Activated CD4-positive, alpha-beta T cell treated with anti-CD3 and anti-CD28 coated beads for 1 hour (primary cell): Measurements from ENCODE around the gene WWC2.

Experiments used
- DNase-seq: peaks from one replicate; pipeline ENCODE4 v3.0.0-alpha.2; 2020

The WWC2 gene

GRCh38 chr4:183261953-183262775 lies 163.1 kb downstream of the WWC2 start:
- peak; percentile 56 for DNase-seq

DNA sequence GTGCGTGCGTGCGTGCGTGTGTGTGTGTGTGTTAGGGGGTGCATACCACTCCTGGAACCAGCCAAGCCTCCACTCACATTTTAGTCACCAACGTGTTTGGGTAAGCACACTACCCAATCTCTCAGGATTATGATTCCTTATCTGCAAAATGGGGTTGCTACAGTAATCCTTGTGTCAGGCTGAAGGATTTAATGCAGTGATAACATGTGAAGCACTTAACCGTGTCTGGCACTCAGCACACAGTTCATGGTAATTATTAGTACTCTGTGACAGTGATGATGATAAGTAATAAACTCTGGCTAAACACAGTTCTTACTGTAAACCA lies 163.7 kb downstream of the WWC2 start:
- DNase-seq, result no peak

- DNase-seq, result no peak
Measured at GRCh38 chr4:183263787-183264386, 164.8 kb downstream of the WWC2 start.

DNA sequence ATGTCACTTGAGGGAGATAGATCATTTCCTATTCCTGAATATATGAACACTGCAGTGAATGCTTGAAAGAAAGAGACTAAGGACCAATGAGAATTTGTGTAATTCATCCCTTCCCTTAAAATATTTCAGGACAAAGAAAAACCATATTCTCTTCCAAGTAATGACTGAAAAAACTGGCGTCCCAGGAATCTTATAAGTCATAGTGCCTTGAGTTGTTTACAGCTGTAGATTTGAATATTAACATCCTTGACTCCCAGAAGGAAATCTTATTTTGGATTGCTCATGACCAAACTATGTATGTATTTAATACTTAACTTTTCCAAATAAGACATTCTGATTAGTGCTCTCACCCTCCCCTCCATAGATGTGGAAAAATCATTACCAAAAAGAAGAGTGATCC lies 165.6 kb downstream of the WWC2 start:
- DNase-seq, result no peak

DNA sequence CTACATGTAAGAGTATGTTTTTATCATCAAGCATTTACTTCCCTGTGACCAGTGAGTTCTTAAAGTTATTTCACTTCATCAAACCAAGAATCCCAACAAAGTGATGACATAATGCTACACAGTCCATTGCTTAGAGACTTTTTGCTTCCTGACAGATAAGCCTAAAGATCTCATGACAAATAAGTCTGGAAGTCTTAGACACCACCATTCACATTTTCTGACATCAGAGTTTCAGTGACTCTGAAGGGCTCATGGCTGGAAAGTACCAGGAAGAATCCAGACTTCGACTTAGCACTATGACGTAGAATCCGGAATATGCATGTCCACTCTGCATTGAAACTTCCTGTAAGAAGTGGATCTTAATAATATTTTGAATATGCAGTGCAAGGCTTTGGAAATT lies 167.3 kb downstream of the WWC2 start:
- no peak for DNase-seq

DNA sequence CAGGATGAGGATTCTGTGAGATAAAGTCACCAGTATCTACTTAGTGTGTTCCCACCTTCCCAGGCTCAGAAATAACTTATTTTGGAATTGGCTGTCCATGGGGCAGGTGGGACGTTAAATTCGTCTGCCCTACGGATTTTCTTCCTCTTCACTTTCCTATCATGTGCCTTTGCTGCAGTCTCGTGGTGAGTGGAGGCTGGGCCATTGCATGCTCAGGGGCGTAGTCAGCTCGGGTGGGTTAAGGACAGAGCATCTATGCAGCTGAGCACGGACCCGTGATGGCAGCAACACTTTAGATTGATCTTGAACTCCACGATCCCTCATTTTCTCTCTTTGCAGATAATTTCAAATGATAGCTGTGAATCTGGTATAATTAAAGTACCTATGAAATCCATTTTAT lies 169.5 kb downstream of the WWC2 start:
- no peak for DNase-seq

DNA sequence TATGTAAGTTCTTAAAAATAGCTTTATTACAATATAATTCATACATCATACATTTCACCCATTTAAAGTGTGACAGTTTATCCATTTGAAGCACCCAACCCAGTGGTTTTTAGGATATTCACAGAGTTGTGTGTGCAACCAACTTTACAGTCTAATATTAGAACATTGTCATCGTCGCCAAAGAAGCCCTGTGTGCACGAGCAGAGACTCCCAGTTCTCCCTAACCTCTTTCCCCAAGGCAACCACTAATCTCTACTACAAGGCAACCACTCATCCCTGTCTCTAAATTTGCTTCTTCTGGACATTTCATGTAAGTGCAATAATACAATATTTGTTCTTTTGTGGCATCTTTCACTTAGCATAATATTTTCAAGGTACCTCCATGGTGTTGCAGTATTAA lies 173.3 kb downstream of the WWC2 start:
- DNase-seq, result no peak

- DNase-seq, result no peak
Measured at GRCh38 chr4:183276106-183276505, 177.0 kb downstream of the WWC2 start.

GRCh38 chr4:183284258-183284785 lies 185.3 kb downstream of the WWC2 start:
- DNase-seq, result no peak

DNA sequence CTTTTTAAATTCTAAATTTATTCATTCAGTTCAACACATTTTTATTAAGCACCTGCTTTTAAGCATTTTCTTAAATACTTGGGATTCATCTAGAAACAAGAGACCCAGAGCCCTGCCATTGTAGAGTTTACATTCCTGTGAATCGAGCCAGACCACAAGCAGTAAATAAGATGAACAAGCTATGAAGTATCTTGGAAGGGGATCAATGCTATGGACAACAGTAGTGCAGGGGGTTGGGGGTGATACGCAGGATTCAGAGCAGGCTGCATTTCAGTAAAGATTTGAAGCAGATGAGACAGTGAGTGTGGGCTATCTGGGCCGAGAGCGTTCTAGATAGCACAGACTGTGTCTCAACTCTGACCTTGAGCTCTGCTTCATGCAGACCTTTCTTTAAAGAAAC lies 185.9 kb downstream of the WWC2 start:
- no peak for DNase-seq

GRCh38 chr4:183285886-183286285 lies 186.8 kb downstream of the WWC2 start:
- DNase-seq, result no peak

DNA sequence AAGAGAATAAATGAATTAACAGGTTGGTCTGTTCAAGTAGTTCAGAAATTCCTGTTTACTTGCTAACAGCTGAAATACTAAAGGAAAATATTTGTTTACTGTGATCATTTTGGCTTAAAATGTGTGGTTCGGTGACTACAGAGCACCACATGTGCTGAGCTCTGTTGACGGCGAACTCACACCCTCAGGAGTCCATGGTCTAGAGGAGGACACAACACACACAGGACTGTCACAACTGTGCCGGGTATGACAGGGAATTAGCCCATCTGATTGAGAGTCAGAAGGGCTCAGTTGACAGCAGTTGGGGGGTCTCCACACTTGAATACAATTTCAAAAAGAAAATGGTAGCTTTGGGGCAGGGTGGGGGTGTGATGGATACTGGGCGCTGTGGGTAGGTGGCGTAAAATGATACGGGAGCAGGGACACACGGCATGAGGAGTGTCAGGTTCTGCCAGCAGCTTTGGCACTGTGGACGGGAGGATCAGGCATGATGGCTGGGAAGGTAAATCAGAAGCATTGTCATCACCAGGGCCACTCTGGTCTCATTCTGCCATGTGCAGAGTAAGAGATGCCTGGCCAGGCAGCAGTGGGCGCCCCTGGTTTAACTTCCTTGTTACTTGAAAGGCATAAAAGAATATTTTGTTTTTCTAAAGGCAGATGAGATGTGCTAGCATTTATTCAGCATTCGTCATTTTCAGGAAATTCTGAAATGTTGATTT lies 187.7 kb downstream of the WWC2 start:
- no peak for DNase-seq

- DNase-seq, result no peak
Measured at GRCh38 chr4:183287309-183287659, 188.2 kb downstream of the WWC2 start.

DNA sequence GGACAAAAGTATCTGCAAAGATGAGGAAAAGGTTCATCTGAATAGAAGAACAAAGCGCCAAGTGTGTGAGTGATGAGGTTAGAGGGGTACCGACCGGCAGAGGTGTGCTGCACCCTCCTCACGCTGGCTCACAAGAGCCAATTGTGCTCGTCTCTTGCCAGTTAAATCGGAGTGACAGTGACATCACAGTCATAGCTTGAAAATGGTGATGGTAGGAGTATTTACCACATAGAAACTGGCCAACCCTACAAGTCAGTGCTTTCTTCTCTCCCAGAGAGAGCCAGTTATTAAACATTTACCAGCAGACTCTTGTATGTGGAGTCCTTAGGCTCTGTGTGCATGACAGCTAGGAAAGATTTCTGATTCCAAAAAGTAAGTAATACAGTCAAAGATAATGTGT lies 188.6 kb downstream of the WWC2 start:
- no peak for DNase-seq

- DNase-seq, result no peak
Measured at GRCh38 chr4:183288955-183289354, 189.9 kb downstream of the WWC2 start.

- DNase-seq, result no peak
Measured at GRCh38 chr4:183289688-183290087, 190.6 kb downstream of the WWC2 start.

DNA sequence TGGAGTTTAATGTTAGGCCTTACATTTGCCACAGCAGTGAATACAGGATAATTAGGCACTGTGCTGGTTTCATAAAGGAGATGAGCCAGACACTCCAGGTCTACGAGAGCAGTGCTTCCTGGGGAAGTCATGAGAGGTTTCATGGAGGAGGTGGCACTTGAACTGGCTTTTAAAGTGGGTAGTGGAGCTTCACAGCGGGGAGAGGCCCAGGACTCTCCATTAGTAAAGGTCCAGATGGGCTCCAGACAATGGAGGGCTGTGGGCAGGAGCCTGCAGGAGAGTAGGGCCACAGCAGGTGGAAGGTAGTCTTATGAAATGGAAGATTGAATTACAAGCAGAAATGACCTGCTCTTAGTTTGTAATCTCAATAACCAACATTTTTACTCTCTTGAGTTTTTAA lies 192.0 kb downstream of the WWC2 start:
- no peak for DNase-seq

DNA sequence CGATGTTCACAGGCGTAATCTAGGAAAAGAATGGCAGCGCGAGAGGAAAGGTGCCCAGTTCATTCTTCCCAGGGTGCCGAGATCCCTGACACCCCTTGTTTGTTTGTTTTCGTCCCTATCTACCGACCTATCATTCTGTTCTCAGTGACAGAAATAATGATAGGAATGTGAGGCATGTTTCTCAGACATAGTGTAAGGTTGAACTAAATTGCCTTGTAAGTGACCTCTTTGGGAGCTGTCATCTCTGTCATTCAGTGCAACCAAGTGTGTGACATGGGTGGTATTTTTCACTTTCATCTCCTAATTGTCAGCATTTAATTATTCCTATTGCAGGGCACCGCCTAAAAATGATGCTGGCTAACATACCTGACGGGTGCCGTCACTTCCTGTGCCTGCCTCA lies 196.7 kb downstream of the WWC2 start:
- no peak for DNase-seq

- no peak for DNase-seq
Measured at GRCh38 chr4:183297675-183298074, 198.6 kb downstream of the WWC2 start.

DNA sequence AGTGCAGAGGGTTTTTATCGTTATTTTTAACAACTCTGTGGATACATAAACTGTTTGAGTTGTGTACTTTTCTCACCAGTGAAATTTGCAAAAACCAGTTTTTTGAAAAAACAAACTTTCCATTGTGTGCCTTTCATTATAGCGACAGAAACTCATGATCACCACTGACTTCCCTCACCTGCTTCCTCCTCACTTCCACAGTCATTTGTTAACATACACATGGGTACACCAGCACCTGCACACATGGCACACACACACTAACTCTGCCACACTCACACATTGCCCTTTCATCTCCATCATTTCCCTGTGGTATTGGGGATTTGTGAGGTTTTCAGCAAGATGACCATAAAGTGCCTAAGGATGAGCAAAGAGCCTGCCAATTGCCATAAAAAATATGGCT lies 200.4 kb downstream of the WWC2 start:
- DNase-seq, result no peak

DNA sequence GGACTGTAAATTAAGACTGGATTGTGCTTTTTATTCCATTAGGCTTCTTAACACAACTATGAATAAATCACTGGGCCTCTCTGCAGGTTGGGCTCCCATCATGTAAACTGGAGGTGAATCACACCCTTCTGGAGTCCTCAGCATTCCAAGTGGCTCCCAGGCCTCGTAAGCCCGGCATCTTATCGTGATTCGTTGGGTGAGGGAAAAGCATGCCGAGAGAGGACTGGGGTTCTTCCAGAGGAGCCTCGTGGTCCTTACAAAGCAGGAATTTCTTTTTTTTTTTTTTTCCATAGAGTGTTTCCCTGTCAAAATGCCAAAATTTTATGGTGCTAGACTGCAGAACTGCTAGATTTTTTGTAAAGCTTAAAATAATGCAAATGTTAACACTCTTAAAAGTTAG lies 201.0 kb downstream of the WWC2 start:
- no peak for DNase-seq

GRCh38 chr4:183300655-183301054 lies 201.6 kb downstream of the WWC2 start:
- DNase-seq, result no peak

DNA sequence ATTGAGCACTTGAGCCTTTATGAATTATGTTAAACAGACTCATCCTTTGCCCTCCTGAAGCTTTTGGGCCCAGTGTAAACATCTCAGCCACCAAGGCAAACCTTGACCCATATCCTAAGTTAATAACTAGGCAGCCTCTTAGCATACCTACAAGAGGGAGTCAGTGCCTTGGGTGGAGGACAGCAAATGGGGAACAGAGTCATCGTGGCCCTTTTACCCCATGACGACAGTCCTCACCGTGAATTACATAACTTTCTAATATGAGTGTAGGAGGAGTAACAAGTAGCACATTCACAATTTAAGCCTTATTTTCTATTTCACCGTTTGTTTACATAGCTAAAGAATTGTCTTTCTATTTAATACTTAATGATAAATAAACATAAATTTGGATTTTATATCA lies 204.2 kb downstream of the WWC2 start:
- DNase-seq, result no peak

DNA sequence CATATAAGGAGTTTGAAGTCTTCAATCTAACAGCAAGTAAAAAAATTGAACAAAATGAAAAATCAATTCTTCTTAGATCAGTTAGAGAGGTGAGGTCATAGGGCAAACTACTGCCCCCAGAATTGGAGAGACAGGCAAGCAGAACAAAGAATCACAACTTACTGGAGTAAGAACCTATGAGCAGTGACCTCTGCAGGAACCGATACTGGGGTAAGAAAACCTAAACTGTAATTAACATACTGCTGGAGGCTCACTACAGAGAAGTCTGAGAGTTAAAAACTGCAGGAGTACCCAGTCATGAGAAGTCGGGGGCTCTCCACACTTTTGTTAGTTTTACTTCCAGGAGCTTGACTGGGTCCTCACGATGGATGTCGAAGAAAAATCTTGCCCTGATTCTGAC lies 205.0 kb downstream of the WWC2 start:
- no peak for DNase-seq
